COLO829 (cell line): ENCODE measurements around the gene RALBP1.

Experiments
- DNase-seq: peaks from one replicate; pipeline ENCODE4 v3.0.0; 2012; ENCODE audit warnings: low spot score

Gene RALBP1

DNA sequence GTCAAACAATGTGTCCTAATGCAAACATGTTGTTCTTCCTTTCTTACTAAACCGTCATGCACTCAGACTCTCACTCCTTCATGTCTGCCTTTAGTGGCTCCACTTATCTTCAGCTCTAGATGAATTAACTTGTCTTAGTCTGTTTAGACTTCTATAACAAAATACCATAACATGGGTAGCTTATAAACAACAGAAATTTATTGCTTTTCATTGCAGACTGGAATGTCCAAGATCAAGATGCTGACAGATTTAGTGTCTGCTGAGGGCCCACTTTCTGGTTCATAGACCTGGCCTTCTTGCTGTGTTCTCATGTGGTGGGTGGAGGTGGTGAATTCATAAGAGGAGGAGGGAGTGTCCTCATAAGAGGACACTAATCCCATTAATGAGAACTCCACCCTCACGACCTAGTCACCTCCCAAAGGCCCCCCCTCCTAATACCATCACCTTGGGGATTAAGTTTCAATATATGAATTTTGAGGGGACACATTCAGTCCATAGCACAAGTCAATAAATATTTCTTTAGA, 32.3 kb downstream of the RALBP1 start:
- no peak for DNase-seq

DNA sequence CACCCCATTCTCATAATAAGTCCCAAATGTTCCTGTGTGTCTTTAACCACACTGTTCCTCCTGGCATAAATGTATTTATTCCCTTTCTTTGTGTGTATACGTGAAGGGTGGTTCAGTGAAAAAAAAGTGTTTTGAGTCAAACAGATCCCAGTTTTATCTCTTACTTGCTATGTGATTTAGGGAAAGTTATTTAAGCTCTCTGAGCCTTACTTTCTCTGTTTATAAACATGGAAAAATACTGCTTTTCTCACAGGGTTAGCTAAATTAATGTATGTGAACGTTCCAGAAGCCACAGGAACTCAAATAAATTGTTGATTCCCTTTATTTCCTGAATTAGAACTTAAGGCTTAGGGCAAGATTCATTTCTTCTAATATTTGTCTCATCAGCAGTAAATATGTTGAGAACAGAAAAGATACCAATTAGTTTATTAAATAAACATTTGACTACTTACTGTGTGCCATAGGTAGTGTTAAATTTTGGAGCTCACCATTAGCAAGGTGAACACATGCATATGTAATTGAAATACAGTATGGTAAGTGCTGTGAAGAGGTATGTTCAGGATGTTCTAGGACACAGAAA, 33.2 kb downstream of the RALBP1 start:
- DNase-seq: no peak

DNA sequence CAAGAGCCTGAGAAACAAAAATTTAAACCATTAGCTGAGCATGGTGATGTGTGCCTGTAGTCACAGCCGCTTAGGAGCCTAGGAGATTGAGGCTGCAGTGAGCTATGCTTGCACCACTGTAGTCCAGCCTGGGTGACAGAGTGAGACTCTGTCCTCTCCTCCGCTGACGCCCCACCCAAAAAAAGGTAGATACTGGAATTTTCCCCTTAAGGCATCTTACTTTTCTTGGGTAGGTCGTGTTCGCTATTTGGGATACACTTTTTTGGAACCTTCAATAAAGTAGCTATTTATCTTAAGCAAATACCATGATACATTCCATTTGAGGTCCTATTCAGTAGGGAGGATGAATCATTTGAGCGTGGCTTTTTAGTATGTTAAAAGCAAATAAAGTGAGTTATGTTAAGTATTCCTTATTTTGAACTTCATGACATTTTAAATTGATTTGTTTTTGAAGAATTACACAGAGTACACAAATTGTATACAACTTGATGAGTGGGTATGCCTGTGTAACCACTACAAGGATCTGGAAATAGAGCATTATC, 38.7 kb downstream of the RALBP1 start:
- DNase-seq: peak; percentile 11

DNA sequence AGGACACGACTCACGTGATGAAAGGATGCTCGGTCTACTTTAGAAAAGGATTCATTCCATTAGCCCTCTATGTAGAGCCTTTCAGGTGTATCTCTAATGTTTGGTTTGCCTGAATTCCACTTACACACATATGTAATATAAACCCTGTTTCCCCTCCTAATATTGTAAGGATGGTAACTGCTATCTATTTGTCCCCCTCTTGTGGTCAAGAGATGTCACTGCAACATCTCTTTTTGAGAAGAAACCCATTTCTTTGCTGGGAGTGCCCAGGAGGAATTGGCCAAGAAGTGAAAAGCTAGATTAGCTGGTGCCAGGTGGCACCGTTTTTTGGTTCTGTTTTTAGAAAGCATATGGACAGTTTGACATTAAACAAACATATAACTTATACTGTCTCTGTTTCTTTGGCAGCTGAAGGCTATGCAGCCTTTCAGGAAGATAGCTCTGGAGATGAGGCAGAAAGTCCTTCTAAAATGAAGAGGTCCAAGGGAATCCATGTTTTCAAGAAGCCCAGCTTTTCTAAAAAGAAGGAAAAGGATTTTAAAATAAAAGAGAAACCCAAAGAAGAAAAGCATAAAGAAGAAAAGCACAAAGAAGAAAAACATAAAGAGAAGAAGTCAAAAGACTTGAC, 41.2 kb downstream of the RALBP1 start:
- DNase-seq: no peak

DNA sequence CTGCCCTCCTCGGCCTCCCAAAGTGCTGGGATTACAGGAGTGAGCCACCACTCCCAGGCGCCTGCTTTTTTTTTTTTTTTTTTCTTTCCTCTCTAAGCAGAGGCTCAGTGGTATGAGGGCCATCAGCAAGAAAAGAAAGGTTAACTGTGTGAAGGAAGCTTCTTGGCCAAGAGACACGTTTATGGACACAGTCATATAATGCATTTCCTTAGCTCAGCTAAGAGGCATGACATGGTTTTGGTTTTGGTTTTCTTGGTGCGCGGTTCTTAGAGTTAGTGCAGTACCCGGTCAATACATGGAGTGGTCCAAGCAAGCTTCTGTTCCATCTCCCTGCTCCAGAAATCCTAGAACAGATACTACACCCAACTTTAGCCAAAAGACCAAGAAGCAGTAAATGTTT, 42.6 kb downstream of the RALBP1 start:
- no peak for DNase-seq

DNA sequence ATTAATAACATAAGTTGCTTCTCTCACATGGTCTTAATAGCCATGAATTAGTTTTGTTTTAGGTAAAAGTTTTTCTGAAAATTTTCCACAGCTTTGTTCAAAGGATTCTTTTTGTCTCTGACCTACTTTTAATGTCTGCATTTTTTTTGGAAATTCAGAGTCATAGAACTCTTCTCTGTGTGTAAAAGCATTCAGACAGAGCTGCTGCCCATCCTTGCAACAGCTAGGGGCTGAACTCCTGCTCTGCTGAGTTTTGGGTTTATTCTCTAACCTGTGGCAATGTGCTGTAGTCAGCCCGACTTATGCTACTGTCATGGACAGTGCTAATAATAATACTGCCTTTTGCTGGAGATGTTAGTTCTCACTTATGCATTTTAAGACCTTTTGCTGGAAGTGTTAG, 44.1 kb downstream of the RALBP1 start:
- DNase-seq: no peak

DNA sequence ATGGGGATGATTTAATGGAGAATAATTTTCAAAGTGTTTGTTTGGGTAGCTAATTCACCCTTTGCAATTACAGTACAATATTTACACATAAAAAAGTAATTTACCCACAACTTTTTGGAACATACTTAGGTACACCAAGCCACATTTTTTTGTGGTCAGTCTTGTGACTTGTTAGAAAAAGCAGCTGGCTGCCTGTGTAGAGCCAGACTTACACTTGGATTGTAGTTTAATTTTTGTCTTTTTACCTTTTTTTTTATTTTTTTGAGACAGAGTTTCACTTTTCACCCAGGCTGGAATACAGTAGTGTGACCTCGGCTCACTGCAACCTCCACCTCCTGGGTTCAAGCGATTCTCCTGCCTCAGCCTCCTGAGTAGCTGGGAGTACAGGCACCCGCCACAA, 45.4 kb downstream of the RALBP1 start:
- no peak for DNase-seq

DNA sequence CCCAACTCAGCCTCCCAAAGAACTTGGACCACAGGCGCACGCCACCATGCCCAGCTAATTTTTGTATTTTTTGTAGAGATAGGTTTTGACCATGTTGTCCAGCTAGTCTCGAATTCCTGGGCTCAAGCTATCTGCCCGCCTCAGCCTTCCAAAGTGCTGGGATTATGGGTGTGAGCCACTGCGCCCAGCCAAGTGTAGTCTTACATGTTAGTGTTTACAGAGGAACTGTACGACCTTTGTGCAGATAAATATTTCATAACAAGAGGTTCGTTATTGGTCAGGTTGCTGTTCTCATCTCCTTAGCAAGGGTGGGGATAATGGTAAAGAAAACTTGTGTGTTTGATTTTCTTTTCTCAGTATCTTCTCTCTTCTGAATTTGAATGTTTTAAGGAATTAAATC, 46.5 kb downstream of the RALBP1 start:
- DNase-seq: no peak

DNA sequence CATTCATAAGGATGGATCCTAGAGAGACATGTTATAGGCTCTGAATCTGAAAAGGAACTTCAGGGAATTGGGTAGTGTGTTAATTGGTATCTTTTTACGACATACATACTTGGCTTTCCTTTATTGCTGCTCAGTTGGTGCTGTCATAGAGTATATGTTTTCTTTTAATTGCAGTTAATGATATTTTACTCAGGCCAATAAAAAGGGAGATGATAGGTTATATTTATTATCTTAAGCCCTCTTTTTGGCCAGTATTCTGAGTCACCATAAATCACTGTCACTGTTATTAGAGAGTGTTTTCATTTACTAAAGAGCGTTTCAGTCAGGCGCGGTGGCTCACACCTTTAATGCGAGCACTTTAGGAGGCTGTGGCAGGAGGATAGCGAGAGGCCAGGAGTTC, 47.6 kb downstream of the RALBP1 start:
- no peak for DNase-seq

DNA sequence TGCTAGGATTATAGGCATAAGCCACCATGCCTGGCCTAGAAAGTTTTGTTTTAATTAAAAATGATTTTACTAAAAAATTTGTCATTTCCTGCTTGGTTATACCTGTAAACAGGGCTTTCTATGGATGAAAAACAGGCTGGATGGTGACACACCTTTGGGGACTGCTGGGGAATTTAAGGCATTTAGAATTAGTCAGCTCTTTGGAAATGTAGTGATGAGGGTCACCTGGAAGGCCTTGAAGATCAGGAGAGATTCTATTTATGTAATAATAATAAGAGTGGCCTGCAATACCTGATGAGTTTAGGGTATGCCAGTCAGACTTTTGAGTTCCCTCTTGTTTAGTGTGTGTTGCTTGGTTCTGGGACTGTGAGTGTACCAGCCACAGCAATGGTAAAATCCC, 51.1 kb downstream of the RALBP1 start:
- no peak for DNase-seq

DNA sequence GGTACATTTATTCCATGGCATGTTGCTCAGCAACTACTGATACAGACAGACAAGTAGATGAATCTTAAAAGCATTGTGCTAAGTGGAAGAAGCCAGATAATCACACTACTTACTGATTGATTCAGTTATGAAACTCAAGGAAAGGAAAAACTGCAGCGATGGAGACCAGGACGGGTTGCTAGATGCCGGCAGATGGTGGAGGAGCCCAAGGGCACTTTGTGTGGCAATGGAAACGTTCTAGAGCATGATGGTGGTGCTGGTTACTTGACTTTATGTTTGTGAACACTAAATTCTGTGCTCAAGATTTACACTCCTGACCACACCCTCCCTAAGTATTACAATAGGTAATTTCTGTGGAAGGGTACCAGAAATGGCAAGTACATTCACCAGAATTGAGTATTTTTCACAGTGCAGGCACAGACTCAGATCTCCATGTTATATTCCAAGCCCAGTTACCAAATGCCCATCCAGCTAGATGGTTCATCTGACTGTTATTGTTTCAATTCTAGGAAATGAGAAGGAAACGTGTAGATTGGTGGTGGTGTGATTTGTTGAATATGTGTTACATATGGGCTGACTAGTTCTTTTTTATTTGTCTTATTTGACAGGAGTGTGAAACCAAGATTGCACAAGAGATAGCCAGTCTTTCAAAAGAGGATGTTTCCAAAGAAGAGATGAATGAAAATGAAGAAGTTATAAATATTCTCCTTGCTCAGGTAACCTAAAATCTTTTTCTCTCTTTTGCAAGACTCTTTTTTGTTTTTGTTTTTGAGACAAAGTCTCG, 55.1 kb downstream of the RALBP1 start:
- no peak for DNase-seq

DNA sequence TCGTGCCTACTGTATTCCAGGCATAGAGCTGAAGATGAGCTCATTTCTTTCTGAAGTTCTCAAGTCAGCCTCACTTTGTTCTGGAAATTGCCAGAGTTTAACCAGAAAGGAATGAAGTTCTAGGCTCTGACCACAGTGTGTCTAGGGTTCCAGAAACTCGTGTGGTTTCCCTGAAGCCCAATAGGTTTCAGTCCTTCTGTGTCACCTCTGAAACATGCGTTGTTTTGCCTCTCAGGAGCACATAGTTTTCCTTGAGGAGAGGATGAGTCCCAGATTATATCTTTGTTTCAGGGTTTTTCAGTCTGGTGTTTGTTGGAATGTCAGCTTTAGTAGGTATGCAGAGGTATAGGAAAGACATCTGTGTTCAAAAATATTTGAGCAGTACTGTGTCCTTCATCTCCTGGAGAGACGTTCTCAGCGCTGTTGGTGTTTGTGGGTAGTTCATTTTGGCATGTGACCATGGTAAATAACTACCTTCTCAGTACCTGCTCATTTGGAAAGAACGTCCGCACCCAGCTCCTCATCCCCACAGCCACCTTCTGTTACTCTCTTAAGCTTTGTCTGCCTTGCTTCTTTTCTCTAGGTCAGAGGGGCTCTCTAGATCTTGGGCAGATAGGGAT, 56.6 kb downstream of the RALBP1 start:
- DNase-seq: no peak

DNA sequence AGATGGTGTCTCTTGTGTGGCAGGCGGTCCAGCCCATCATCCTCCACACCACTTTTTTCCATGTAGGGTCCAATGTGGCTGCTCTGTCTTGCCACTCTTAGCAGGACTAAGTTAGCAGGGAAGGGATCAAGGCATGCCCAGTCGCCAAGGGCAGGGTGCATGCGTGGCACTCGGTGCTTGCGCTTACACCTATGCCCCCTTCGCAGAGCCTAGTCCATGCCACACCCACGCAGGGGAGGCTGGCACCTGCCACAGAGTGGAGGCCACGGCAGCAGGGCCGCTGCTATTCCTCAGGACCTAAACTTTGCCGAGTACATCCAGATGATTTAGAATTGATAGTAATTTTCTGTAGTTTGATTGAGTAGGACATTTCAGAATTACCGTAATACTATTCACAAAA, 59.5 kb downstream of the RALBP1 start:
- DNase-seq: no peak

DNA sequence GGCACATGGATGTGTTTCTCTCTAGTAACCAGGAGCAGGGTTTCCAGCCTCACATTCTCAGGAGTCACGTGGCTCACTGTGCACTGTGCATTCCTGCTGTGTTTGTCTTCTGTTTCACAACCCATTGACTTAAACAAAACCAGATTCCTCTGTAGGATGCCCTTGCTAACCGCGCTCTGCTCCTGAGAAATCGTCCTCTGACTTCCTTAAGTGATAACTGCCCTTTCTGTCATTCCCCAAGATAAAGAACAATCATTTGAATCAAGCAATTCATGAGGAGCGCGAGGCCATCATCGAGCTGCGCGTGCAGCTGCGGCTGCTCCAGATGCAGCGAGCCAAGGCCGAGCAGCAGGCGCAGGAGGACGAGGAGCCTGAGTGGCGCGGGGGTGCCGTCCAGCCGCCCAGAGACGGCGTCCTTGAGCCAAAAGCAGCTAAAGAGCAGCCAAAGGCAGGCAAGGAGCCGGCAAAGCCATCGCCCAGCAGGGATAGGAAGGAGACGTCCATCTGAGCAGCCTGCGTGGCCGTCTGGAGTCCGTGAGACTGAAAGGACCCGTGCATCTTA, 60.2 kb downstream of the RALBP1 start:
- no peak for DNase-seq

DNA sequence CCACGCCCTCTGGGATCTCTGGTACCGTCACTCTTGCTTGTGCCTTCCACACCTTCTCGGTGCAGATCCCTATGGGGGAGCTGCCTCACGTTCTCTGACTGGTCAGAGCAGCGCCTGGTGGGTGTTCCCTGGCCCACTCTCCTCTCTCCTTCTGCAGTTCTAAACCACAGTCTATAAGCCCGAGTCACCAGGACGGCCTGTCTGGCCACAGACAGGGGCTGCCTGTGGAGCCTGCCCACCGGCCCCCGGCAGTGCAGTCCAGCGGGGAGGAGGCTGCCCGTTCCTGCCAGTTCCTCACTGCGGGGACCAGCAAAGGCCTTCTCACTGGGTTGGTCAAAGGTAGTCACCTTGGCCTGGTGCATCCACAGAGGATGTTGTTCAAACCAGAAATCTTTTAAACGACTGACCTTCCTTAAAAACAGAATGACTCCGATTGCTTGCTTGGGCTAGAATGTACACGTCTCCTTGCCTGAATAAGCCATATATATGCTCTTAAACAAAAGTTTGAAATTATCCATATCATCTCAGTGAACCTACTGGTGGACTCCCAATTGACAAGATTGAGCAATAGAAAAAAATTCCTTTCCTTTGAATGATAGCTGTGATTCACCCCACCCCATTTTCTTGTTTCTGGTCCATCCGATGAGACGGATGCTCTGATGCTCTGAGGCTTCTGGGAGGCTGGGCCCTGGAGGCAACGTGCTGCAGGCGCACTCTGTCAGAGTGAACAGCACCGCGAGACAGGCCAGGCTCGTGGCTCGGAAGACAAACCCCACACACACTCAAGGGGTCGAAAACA, 61.2 kb downstream of the RALBP1 start:
- no peak for DNase-seq

DNA sequence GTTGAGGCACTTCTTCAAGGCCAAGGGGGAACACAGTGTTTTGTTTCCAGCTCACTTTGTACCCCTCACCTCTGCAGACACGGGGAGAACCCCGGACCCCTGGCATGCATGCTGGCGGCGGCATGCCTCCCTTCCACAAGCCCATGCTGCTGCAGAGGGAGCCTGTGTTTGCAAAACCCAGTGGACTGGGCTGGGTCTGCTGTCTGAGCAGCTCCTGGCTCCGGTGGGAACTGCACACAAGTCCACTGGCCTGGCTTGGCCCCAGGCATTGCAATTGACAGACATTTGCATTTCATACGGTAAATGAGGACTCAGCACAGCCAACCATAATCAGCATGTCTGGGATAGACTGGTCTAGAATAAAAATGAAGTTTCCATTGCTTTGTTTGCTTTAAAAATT, 62.4 kb downstream of the RALBP1 start:
- DNase-seq: no peak

DNA sequence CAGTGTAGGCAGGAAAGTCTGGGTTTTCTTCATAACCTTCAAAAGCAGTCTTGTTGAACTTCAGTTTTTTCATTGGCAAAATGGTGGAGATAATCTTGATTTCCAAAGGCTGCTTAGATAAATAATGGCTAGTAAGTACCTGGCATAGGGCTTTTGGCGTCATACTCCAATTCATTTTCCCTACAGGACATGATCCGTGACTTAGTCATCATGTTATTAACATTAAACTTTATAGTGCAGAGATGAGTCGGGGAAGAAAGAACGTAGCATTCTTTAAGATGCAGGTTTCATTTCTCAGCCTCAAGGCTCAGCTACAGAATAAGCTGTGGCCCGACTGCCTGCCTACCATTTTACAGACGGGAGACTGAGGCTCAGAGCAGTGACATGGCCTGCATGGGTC, 64.0 kb downstream of the RALBP1 start:
- peak; percentile 2 for DNase-seq

DNA sequence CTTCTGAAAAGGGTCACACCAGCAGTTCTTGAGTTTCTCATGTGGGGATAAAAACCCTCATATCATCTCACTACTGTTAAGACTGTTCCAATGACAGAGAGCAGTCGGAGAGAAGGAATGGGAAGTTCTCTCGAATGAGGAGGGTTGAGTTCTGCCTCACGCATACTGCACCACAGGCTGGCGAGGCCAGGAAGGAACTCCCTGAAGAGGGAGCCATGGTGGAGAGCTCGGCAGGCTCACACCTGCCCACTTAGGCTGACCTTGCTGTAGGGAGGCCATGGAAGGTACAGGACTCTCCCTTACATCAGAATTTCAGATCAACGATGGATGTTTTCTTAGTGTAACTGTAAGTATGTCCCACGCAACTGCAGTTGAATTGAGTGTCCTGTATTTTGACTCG, 64.6 kb downstream of the RALBP1 start:
- no peak for DNase-seq

DNA sequence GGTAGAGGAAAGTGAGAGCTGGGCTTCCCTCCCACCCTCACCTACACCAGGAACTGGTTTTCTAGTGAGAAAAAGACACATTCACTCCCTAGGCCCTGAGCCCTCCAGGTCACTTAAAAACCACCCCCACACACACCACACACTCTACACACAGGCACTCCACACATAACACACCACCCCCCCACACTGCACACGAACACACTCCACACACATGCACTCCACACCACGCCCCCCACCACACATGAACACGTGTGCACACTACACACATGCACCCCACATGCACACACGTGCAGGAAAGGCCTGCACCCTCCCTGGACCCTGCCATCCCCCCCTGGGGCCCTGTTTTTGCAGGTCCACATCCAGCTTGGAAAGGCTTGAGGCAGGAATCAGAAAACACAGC, 67.6 kb downstream of the RALBP1 start:
- no peak for DNase-seq

DNA sequence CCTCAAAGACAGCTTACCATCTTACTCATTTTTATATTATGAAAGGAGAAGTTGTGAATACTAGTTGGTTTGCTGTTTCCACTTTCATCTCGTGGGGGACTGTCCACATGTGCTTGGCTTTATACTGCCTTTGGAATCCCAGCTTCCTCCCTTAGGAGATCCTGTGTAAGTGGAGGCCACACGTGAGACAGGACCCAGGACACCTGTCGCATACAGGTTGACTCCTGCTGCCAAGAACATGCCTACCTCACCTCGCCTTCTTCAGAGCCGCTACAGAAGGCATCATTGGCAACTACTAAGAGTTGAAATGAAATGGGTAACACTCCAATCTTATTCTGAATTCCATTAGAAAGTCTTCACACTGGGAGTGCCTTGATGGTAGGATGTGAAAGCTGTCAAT, 69.7 kb downstream of the RALBP1 start:
- DNase-seq: no peak

DNA sequence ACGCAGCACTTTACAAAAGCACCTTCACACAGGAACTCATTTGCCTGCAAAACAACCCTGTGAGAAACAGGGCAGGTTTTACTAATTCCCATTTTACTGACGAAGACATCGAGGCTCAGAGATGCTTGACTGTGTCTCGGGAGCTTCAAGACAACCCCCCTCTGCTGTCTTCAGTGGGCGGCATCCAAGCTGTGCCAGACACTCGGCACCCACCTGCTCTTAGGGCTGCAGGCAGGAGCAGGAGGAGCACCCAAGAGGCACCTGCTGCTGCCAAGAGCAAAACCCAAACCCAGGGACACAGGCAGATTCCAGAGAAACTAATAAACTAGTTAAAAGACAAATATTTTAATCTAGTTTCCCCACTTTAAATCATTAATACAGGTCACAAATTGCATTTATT, 71.2 kb downstream of the RALBP1 start:
- DNase-seq: no peak

DNA sequence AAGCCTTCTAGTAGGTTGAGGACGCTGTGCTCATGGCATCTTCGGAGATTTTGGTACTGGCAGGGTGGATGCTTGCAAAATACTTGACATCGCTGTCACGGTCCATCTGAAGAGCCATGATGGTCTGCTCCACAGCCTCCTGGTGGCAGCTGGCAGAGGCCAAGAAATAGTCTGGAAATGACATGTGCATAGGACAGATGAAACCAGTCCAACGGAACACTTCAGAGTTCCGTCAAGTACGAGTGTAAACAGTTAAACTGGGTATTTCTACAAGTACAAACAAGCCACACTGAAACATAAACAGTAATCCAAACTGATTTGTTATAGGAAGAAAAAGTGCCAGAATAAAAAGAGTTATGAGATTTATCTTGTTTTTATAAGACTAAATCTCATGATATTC, 72.5 kb downstream of the RALBP1 start:
- no peak for DNase-seq
